ENCODE results near the gene TRPV4. TPM values are rescaled to one million over a fixed set of nuclear protein-coding genes. Genes with fewer than 3 reads are reported as not detected.

TRPV4 gene
- total RNA-seq, 4 donors from 2014 or later: 0.39 to 1.6 (median 1.3) TPM; not detected in 1

- Histone ChIP-seq H3K27ac (no peak overlapping the region), H3K4me3 (replicated peaks in 1 of 3) (peak overlapping the region in 1 of 3 donors; percentile 55), H3K27me3 (no peaks in the 10 kb centered on the region), H3K36me3 (no peaks in the 10 kb centered on the region), H3K9me3 (no peaks in the 10 kb centered on the region), H3K4me1 (peaks cover 7 to 8% of the 10 kb centered on the region in 2 donors)
- no peak for DNase-seq
- WGBS, 2 donors: 33 to 35% methylated on average over 5 to 7 of the region's 31 CpGs
- intact Hi-C loops (cut with DNase I): no loop called here
- TF ChIP-seq, protein P1, sequence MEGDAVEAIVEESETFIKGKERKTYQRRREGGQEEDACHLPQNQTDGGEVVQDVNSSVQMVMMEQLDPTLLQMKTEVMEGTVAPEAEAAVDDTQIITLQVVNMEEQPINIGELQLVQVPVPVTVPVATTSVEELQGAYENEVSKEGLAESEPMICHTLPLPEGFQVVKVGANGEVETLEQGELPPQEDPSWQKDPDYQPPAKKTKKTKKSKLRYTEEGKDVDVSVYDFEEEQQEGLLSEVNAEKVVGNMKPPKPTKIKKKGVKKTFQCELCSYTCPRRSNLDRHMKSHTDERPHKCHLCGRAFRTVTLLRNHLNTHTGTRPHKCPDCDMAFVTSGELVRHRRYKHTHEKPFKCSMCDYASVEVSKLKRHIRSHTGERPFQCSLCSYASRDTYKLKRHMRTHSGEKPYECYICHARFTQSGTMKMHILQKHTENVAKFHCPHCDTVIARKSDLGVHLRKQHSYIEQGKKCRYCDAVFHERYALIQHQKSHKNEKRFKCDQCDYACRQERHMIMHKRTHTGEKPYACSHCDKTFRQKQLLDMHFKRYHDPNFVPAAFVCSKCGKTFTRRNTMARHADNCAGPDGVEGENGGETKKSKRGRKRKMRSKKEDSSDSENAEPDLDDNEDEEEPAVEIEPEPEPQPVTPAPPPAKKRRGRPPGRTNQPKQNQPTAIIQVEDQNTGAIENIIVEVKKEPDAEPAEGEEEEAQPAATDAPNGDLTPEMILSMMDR (IDR thresholded peaks at IDR 0.05): no peak
- TF ChIP-seq POLR2A (IDR thresholded peaks at IDR 0.05): no peak
These were observed 474 bp downstream of the TRPV4 start for GRCh38 chr12:109832541-109833306.

DNA sequence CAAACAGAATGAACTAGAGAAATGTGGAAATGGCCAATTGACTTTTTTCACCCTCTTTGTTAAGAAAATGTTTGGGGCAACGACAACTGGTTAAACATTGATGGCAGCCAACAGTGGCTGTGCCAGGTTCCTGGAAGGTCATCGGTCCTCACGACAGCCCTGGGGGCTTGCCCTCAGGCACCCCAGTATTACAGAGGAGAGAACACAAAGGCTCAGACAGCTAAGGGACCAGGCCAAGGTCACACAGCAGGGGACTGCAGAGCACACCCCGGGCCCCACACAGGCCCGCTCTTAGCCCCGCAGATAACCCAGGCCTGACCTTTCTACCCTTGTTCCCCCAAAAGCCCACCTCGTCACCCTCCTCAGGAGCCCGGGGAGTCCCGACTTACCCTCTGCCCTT, 1.3 kb downstream of the TRPV4 start:
- Histone ChIP-seq H3K27ac (no peak overlapping the region), H3K4me1 (peaks cover 7 to 8% of the 10 kb centered on the region in 2 donors), H3K27me3 (no peaks in the 10 kb centered on the region), H3K4me3 (replicated peaks in 1 of 3) (no peak overlapping the region), H3K9me3 (no peaks in the 10 kb centered on the region), H3K36me3 (no peaks in the 10 kb centered on the region)
- intact Hi-C loops (cut with DNase I): no loop called here
- DNase-seq: no peak
- WGBS, 2 donors: 83% methylated on average over 9 of the region's 9 CpGs
- TF ChIP-seq POLR2A (IDR thresholded peaks at IDR 0.05): no peak
- TF ChIP-seq, protein P1 (IDR thresholded peaks at IDR 0.05): no peak

DNA sequence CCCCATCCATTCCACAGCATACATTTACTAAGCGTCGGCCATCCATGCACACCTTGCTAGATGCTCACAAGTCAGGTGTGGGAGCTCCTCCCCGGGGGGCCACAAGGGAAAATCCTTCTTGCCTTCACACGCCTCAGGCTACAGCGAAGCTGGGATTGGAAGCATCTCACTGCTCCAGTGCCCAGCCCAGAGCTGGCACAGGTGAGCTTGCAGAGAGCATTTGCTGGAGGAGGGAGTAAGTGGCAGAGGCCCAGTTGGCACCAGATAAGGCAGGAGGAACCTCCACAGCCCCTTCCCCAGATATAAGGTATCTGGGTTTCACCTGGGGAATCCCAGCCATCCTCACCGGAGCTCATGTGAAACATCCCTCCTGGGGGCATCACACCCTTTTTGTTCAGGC, 1.8 kb downstream of the TRPV4 start:
- no peak overlapping the region for H3K4me3 ChIP-seq (replicated peaks in 1 of 3)
- WGBS, 2 donors: 84 to 85% methylated on average over 4 to 6 of the region's 6 CpGs

GRCh38 chr12:109830718-109831117, 2.5 kb downstream of the TRPV4 start:
- intact Hi-C loops (cut with DNase I): no loop called here
- WGBS, 2 donors: 55 to 71% methylated on average over 2 of the region's 2 CpGs
- DNase-seq: no peak
- Histone ChIP-seq H3K4me1 (peaks cover 7 to 8% of the 10 kb centered on the region in 2 donors), H3K27me3 (no peaks in the 10 kb centered on the region), H3K4me3 (replicated peaks in 1 of 3) (no peak overlapping the region), H3K9me3 (no peaks in the 10 kb centered on the region), H3K27ac (no peak overlapping the region), H3K36me3 (no peaks in the 10 kb centered on the region)
- no peak for TF ChIP-seq POLR2A (IDR thresholded peaks at IDR 0.05)
- TF ChIP-seq, protein P1 (IDR thresholded peaks at IDR 0.05): no peak

More for the DNA sequence above, 1.8 kb downstream of the TRPV4 start:
- TF ChIP-seq, protein P1 (IDR thresholded peaks at IDR 0.05): no peak
- TF ChIP-seq POLR2A (IDR thresholded peaks at IDR 0.05): no peak
- intact Hi-C loops (cut with DNase I): no loop called here
- Histone ChIP-seq H3K9me3 (no peaks in the 10 kb centered on the region), H3K27me3 (no peaks in the 10 kb centered on the region), H3K4me1 (peaks cover 7 to 8% of the 10 kb centered on the region in 2 donors), H3K27ac (no peak overlapping the region), H3K36me3 (no peaks in the 10 kb centered on the region)
- no peak for DNase-seq

GRCh38 chr12:109830267-109830666, 2.9 kb downstream of the TRPV4 start:
- Histone ChIP-seq H3K4me1 (peaks cover 7 to 8% of the 10 kb centered on the region in 2 donors), H3K27ac (no peak overlapping the region), H3K36me3 (no peaks in the 10 kb centered on the region), H3K9me3 (no peaks in the 10 kb centered on the region), H3K27me3 (no peaks in the 10 kb centered on the region), H3K4me3 (replicated peaks in 1 of 3) (no peak overlapping the region)
- intact Hi-C loops (cut with DNase I): no loop called here
- TF ChIP-seq, protein P1 (IDR thresholded peaks at IDR 0.05): no peak
- no peak for TF ChIP-seq POLR2A (IDR thresholded peaks at IDR 0.05)
- WGBS, 2 donors: 94 to 100% methylated on average over 2 of the region's 2 CpGs
- DNase-seq: no peak
